ENCODE measurements around the gene IPO4.

DNA sequence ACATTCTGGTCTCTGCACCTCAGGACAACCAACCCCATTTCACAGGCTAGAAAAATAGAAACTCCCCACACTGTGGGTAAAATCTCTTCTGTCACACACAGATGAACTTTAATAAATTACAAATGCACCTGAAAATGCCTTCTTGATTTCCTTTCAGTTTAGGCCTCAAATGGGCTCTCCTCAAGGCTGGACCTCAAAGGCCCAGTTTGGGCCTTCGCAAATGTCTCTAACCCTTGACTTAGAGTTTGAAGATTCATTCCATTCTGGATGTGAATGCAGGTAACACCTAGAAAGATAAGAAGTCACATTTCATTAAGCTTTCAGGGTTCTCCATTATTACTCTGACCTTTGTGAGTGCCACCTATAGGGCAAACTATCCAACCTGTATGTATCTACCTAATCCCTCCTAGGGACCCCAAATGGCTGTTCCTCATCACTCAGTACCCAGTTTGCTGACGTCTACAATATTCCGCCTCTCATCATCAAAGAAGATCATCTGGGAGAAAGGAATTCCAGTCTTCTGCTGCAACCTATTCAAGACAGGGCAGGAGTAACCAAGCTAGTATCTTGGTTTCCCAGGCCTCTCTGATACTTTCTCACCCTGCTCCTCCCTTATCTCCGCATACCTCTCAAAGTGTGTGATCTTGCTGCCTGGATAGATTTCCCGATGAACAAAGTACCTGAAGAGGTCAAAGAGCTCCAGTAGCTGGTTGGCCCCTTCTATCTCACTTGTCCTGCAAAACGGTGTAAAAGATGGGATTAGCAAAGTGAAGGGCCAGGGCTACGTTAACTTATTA is 25.4 kb upstream of the IPO4 start:
- TF ChIP-seq TAF1 (IDR thresholded peaks at IDR 0.05; ENCODE audit: borderline replicate concordance, low read depth, low read length) (no peak), POLR2A (IDR thresholded peaks at IDR 0.05; ENCODE audit: low read depth, low read length) (no peak), POLR2AphosphoS5 (IDR thresholded peaks at IDR 0.05; ENCODE audit: low read depth, low read length) (no peak)

Data from GM12892 (cell line).